GM12878 (cell line): ENCODE data around the gene LRIG2. TPM values are rescaled to one million over a fixed set of nuclear protein-coding genes. Genes with fewer than 3 reads are reported as not detected.

ENCODE experiments used
- ATAC-seq: fragments of 200-7000 bp; cut with Tn5 transposase; 3 replicates; pipeline ENCODE4 v1.9.1; 2020; ENCODE audit warnings: mild to moderate bottlenecking, moderate library complexity
- Bru-seq: library from RNA; stranded (reverse); fragments of 400-500 nt; gene quantifications from one replicate; lab custom pipeline; 2021; lab: Mats Ljungman, UMichigan
- BruChase-seq, 2 experiments: library from RNA; stranded (reverse); fragments of 400-500 nt; gene quantifications; one replicate each; lab custom pipeline; 2021; lab: Mats Ljungman, UMichigan
- BruUV-seq: library from RNA; stranded (reverse); fragments of 400-500 nt; replicated peaks from 2 replicates; lab custom pipeline; 2021; lab: Mats Ljungman, UMichigan
- CTCF ChIA-PET: fragments of 300-600 bp; sonication (Branson Sonifier 250); formaldehyde crosslinking; extraction: SDS; loops from one replicate; lab custom pipeline; 2021; ENCODE audit warnings: inconsistent platforms; lab: Yijun Ruan, JAX
- POLR2A ChIA-PET: fragments of 350-600 bp; formaldehyde crosslinking; extraction: SDS; loops from one replicate; lab custom pipeline; 2021; ENCODE audit warnings: inconsistent platforms; lab: Charles Lee
- RAD21 ChIA-PET: fragments of 300-600 bp; sonication (Branson Sonifier 250); formaldehyde crosslinking; loops from one replicate; lab custom pipeline; 2023; ENCODE audit warnings: antibody characterized with exemption; ENCODE audit not compliant: unreplicated experiment; lab: Charles Lee
- SMC1A ChIA-PET: fragments of 300-600 bp; sonication (Branson Sonifier 250); formaldehyde crosslinking; loops from one replicate; lab custom pipeline; 2023; ENCODE audit not compliant: unreplicated experiment, uncharacterized antibody; lab: Charles Lee
- DNase-seq: peaks from one replicate; pipeline ENCODE4 v3.0.0-alpha.2; 2011; ENCODE audit warnings: low read depth, low spot score
- FAIRE-seq: peaks from 3 replicates; lab custom pipeline; 2011; peaks lifted over from hg19 to GRCh38; lab: Jason Lieb, UNC
- H2AFZ ChIP-seq: 2 replicates; pipeline ENCODE4 v1.6.0; 2011; ENCODE audit warnings: low read depth, low read length, control low read depth; ENCODE audit not compliant: control insufficient read depth
- H3K27ac ChIP-seq: 2 replicates; pipeline ENCODE4 v1.5.1; 2011; ENCODE audit warnings: control low read depth; ENCODE audit not compliant: control insufficient read depth, insufficient read depth
- H3K27me3 ChIP-seq, 2 experiments: replicated peaks in 1 of 2; 2 replicates each; pipeline versions ENCODE4 v1.6.0 to v1.6.1; 2011; ENCODE audit warnings: low read length in 1 of 2; ENCODE audit not compliant: control insufficient read depth in 2 of 2, insufficient read depth in 2 of 2
- H3K36me3 ChIP-seq, 2 experiments: 2 replicates each; pipeline ENCODE4 v1.5.1; 2011; ENCODE audit warnings: low read length in 1 of 2; ENCODE audit not compliant: control insufficient read depth in 2 of 2, insufficient read depth in 2 of 2
- H3K4me1 ChIP-seq: 2 replicates; pipeline ENCODE4 v1.6.1; 2011; ENCODE audit warnings: mild to moderate bottlenecking, low read length, moderate library complexity, mixed read lengths; ENCODE audit not compliant: control insufficient read depth, insufficient read depth
- H3K4me2 ChIP-seq: 2 replicates; pipeline ENCODE4 v1.6.0; 2011; ENCODE audit warnings: control low read depth; ENCODE audit not compliant: control insufficient read depth, insufficient read depth
- H3K4me3 ChIP-seq: fragments of 200-600 bp; sonication (generic); 2 replicates; pipeline ENCODE4 v1.5.1; 2016
- H3K79me2 ChIP-seq: 2 replicates; pipeline ENCODE4 v1.6.0; 2011; ENCODE audit warnings: low read length; ENCODE audit not compliant: control insufficient read depth, insufficient read depth
- H3K9ac ChIP-seq: 2 replicates; pipeline ENCODE4 v1.8.0; 2011; ENCODE audit warnings: low read length, control low read depth, mixed read lengths; ENCODE audit not compliant: control insufficient read depth, insufficient read depth
- H3K9me3 ChIP-seq: replicated peaks from 3 replicates; pipeline ENCODE4 v1.5.1; 2011; ENCODE audit warnings: mild to moderate bottlenecking, low read length; ENCODE audit not compliant: control insufficient read depth, insufficient read depth
- H4K20me1 ChIP-seq: 2 replicates; pipeline ENCODE4 v1.6.0; 2011; ENCODE audit not compliant: control insufficient read depth, insufficient read depth
- EGR1 ChIP-seq, 2 experiments: IDR thresholded peaks; 1 replicate in 1 of 2; 2 replicates in 1 of 2; pipeline ENCODE4 v1.6.1; 2011 to 2012; ENCODE audit warnings: low read depth in 2 of 2, low read length in 2 of 2, borderline replicate concordance in 1 of 2, mild to moderate bottlenecking in 1 of 2, moderate library complexity in 1 of 2
- JUNB ChIP-seq: IDR thresholded peaks from 2 replicates; pipeline ENCODE4 v1.6.1; 2016; ENCODE audit warnings: antibody characterized with exemption, mild to moderate bottlenecking
- NBN ChIP-seq: fragments of 450-650 bp; IDR thresholded peaks from 2 replicates; pipeline ENCODE4 v1.6.1; 2016
- NFYB ChIP-seq: IDR thresholded peaks from 2 replicates; pipeline ENCODE4 v1.6.1; 2011; ENCODE audit warnings: low read depth, mild to moderate bottlenecking, low read length, improper control_type of control experiment, moderate library complexity; ENCODE audit not compliant: insufficient read depth
- POLR2AphosphoS2 ChIP-seq: IDR thresholded peaks from 2 replicates; pipeline ENCODE4 v1.6.1; 2011; ENCODE audit warnings: low read depth, mild to moderate bottlenecking, low read length, improper control_type of control experiment, moderate library complexity
- RCOR1 ChIP-seq: conservative IDR thresholded peaks from 2 replicates; pipeline ENCODE4 v1.6.1; 2012; ENCODE audit warnings: low read depth, low read length, improper control_type of control experiment
- RUNX3 ChIP-seq: IDR thresholded peaks from 2 replicates; pipeline ENCODE4 v1.6.1; 2012; ENCODE audit warnings: low read length, inconsistent platforms
- SMAD5 ChIP-seq: IDR thresholded peaks from 2 replicates; pipeline ENCODE4 v1.6.1; 2016; ENCODE audit warnings: antibody characterized with exemption, low read depth
- SUPT20H ChIP-seq: IDR thresholded peaks from 2 replicates; pipeline ENCODE4 v1.6.1; 2011; ENCODE audit warnings: low read depth, mild to moderate bottlenecking, low read length, moderate library complexity, borderline replicate concordance; ENCODE audit not compliant: control insufficient read depth
- TBL1XR1 ChIP-seq: IDR thresholded peaks from 2 replicates; pipeline ENCODE4 v1.6.1; 2012; ENCODE audit warnings: low read depth, low read length, improper control_type of control experiment
- ZNF207 ChIP-seq: fragments of 450-650 bp; IDR thresholded peaks from 2 replicates; pipeline ENCODE4 v1.6.1; 2014; ENCODE audit warnings: antibody characterized with exemption, mild to moderate bottlenecking, borderline replicate concordance
- WGBS: methylation state at CpG from one replicate; pipeline ENCODE4 v1.1.6; 2016; ENCODE audit warnings: low lambda C conversion rate; ENCODE audit not compliant: insufficient replicate concordance, insufficient coverage; ENCODE audit errors: missing lambda C conversion rate; 5-methylcytosine and 5-hydroxymethylcytosine counted together
- in situ Hi-C: fragments of 300-500 bp; cut with MboI; formaldehyde crosslinking; loops from 9 replicates; pipeline ENCODE4 v1.14.3; 2018; ENCODE audit warnings: mixed read lengths
- intact Hi-C: fragments of 100-400 bp; cut with micrococcal nuclease; formaldehyde crosslinking; loops from one replicate; pipeline ENCODE4 v1.14.2; 2022; ENCODE audit not compliant: unreplicated experiment
- long read RNA-seq, 2 experiments: library from polyadenylated mRNA; unstranded; transcript quantifications; one replicate each; pipeline ENCODE4 v2.0.0, GENCODE V29; 2019 to 2020
- polyA minus RNA-seq, 3 experiments: library from RNA; depleted of rRNA, polyadenylated mRNA; stranded (reverse); fragments of >200 nt; gene quantifications; 2 replicates each; pipeline ENCODE4 v1.2.3, GENCODE V29; 2011
- polyA plus RNA-seq, 11 experiments: library from polyadenylated mRNA; depleted of rRNA in 4 of 11; unstranded in 6 of 11; stranded (reverse) in 5 of 11; fragments of >200 nt; fragmentation: Nextera tagmentation in 4 of 11; fragmentation: Illumina TruSeq in 1 of 11; extraction: Ambion mirVana in 4 of 11; extraction: Trizol in 1 of 11; gene quantifications; 1 replicate in 1 of 11; 2 replicates in 10 of 11; pipeline versions ENCODE4 v1.2.1 to v1.2.3, GENCODE V29; 2011 to 2016; ENCODE audit warnings: inconsistent platforms in 2 of 11, missing spikeins in 2 of 11, low read depth in 1 of 11
- total RNA-seq, 4 experiments: library from RNA; depleted of rRNA in 3 of 4; stranded (reverse); fragments of >200 nt in 3 of 4; fragmentation: Illumina TruSeq in 1 of 4; extraction: Trizol in 1 of 4; gene quantifications; 2 replicates each; pipeline versions ENCODE4 v1.2.1 to v1.2.3, GENCODE V29; 2013 to 2021
- TF ChIP-seq, protein P1 (sequence below): fragments of 450-650 bp; IDR thresholded peaks from 2 replicates; pipeline ENCODE4 v1.6.1; 2017; ENCODE audit warnings: low read depth, mild to moderate bottlenecking, moderate library complexity

The LRIG2 gene, protein sequence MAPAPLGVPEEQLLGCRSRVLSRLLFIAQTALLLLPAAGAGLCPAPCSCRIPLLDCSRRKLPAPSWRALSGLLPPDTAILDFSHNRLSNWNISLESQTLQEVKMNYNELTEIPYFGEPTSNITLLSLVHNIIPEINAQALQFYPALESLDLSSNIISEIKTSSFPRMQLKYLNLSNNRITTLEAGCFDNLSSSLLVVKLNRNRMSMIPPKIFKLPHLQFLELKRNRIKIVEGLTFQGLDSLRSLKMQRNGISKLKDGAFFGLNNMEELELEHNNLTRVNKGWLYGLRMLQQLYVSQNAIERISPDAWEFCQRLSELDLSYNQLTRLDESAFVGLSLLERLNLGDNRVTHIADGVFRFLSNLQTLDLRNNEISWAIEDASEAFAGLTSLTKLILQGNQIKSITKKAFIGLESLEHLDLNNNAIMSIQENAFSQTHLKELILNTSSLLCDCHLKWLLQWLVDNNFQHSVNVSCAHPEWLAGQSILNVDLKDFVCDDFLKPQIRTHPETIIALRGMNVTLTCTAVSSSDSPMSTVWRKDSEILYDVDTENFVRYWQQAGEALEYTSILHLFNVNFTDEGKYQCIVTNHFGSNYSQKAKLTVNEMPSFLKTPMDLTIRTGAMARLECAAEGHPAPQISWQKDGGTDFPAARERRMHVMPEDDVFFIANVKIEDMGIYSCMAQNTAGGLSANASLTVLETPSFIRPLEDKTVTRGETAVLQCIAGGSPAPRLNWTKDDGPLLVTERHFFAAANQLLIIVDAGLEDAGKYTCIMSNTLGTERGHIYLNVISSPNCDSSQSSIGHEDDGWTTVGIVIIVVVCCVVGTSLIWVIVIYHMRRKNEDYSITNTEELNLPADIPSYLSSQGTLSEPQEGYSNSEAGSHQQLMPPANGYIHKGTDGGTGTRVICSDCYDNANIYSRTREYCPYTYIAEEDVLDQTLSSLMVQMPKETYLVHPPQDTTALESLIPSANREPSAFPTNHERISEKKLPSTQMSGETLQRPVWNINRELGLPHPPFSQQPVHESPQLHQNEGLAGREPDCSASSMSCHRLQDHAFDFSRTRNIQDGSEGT
- total RNA-seq (2013; cell fraction: nucleolus; rRNA removed), result 78.4 and 80.4 TPM in 2 replicates
- total RNA-seq (2014; rRNA removed) (8.4 and 8.5 TPM in 2 replicates), total RNA-seq (2014; rRNA removed; fragmentation: Illumina TruSeq; extraction: Trizol) (6.7 and 7.7 TPM in 2 replicates), total RNA-seq (2021) (4.3 and 7.6 TPM in 2 replicates), polyA plus RNA-seq (2011; rRNA removed) (11.8 and 13.9 TPM in 2 replicates), polyA plus RNA-seq (2014; fragmentation: Illumina TruSeq; extraction: Trizol) (5.3 and 6.0 TPM in 2 replicates), polyA plus RNA-seq (2014; fragmentation: Nextera tagmentation; extraction: Ambion mirVana) (1 to 10 TPM in 1 of 2 experiments, under 1 TPM in 1; 0.77 to 1.3 TPM), polyA plus RNA-seq (2014; rRNA removed) (4.9 and 5.2 TPM in 2 replicates), polyA plus RNA-seq (2016; fragmentation: Nextera tagmentation; extraction: Ambion mirVana) (1 to 10 TPM; 4.6 TPM), polyA minus RNA-seq (2011; rRNA and poly(A)+ RNA removed) (21.4 and 24.0 TPM in 2 replicates), Bru-seq, nascent RNA (percentile 71 among the genes with signal in this experiment), BruChase-seq, experiment 1, labeled RNA remaining after a 6-hour chase (percentile 76 among the genes with signal in this experiment), BruChase-seq, experiment 2, labeled RNA remaining after a 2-hour chase (percentile 78 among the genes with signal in this experiment)
- 4.2 TPM for polyA plus RNA-seq (2011; ENCODE audit: low read depth)
- polyA plus RNA-seq (2011; cell fraction: cytosol; rRNA removed), result 7.8 and 10.1 TPM in 2 replicates
- 10.9 and 14.3 TPM in 2 replicates for polyA plus RNA-seq (2011; cell fraction: nucleus; rRNA removed)
- 4.3 and 4.9 TPM in 2 replicates for polyA plus RNA-seq (2012)
- polyA minus RNA-seq (2011; cell fraction: cytosol; rRNA and poly(A)+ RNA removed), result 3.5 and 7.3 TPM in 2 replicates
- 10.3 and 11.5 TPM in 2 replicates for polyA minus RNA-seq (2011; cell fraction: nucleus; rRNA and poly(A)+ RNA removed)
- long read RNA-seq, experiment 1, full-length matches to known transcripts, result 1 of 2 reads
- long read RNA-seq, experiment 1, partial matches to known transcripts, result 1 of 2 reads
- long read RNA-seq, experiment 1, other reads (novel, unspliced or antisense), result 0 of 2 reads
- long read RNA-seq, experiment 2, partial matches to known transcripts, result 6 of 7 reads
- long read RNA-seq, experiment 2, other reads (novel, unspliced or antisense), result 1 of 7 reads

DNA sequence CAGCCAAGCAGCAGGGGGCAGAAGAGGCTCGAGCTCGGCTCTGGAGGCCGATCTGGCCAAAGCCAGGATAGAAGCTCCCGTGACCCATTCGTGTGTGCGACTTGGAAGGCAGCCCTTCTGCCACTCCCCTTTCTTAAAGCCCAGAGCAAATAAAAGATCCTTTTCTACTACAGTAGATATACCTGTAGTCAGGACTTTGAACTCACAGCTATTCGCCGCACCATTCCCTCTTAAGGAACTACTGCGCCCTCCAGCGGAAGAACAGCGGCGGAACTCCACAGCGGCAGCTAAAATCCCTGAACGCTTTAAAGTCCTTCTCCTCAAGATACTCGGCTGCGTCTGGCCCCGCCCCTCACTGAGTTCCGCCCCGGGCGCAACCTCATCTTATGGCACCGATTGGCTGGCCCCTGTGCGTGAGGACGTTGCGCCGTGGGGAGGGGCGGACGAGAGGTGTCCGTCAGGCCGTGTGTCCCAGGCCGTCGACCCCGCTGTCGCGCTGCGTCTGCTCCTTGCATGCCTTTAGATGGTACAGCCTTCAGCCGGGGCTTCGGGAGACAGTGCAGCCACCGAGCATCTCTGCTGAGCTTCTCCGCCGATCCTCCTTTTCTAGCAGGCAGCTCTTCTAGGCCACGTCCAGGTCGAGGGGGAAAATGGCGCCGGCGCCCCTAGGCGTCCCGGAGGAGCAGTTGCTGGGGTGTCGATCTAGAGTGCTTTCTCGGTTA lies at the start of gene LRIG2:
LRIG2 (plus strand) TSS at position 442 of the 722 bp plus-strand sequence; CDS start at position 651, 209 bp downstream.
- H3K27me3 ChIP-seq, result no peaks in the 10 kb centered on the region
- ATAC-seq (peak; percentile 98), FAIRE-seq (peak; percentile 97), DNase-seq (peak; percentile 91)
- peak within 1 kb of the TSS; percentile 91 for H3K4me3 ChIP-seq
- WGBS, result under 1% methylated on average over 48 of the region's 49 CpGs
- RAD21 ChIA-PET, result interaction anchor here (0.7 to 2.3 kb wide), 28 partner anchors 13 to 682 kb away, joined by 3 to 27 read pairs (median 5); partner anchors contain the start of genes PPM1J and SLC16A1
- H3K9ac ChIP-seq, result peak within 1 kb of the TSS; percentile 90
- peak within 1 kb of the TSS; percentile 99 for H2AFZ ChIP-seq
- intact Hi-C loops, result loop anchor here (2.0 to 10.0 kb wide), 3 partner anchors 62 to 606 kb away; no protein-coding TSS in a partner anchor
- no peaks in the 10 kb centered on the region for H4K20me1 ChIP-seq
- H3K9me3 ChIP-seq, result no peaks in the 10 kb centered on the region
- no peaks in the 10 kb centered on the region for H3K36me3 ChIP-seq
- SMC1A ChIA-PET, result interaction anchor here (0.7 to 3.1 kb wide), 29 partner anchors 13 to 797 kb away, joined by 3 to 27 read pairs (median 4); partner anchors contain the start of genes PPM1J and SLC16A1
- in situ Hi-C loops, result no loop called here
- peaks cover 4% of the 10 kb centered on the region; the same call in 1 of the 2 replicates for H3K4me1 ChIP-seq
- H3K27ac ChIP-seq, result peak within 1 kb of the TSS; percentile 85
- H3K79me2 ChIP-seq, result peaks cover 21% of the 10 kb centered on the region
- CTCF ChIA-PET, result interaction anchor here (0.5 to 3.7 kb wide), 86 partner anchors 10 to 713 kb away, joined by 3 to 100 read pairs (median 5); partner anchors contain the start of genes PPM1J and SLC16A1
- peak within 1 kb of the TSS; percentile 96 for H3K4me2 ChIP-seq
- no TSS peak for BruUV-seq
- POLR2A ChIA-PET, result interaction anchor here (0.5 to 1.5 kb wide), 12 partner anchors 8 to 1587 kb away, joined by 3 to 8 read pairs (median 3); partner anchors contain the start of genes PPM1J and SLC16A1
- no peak for TF ChIP-seq TBL1XR1
- peak; percentile 38; the same call in 1 of the 2 replicates for TF ChIP-seq RUNX3
- peak in 1 of 2 experiments; percentile 96; a peak in 1 of 3 replicates for TF ChIP-seq EGR1 (IDR thresholded peaks at IDR 0.05; ENCODE audit: borderline replicate concordance in 1 of 2, low read depth in 2 of 2, low read length in 2 of 2)
- TF ChIP-seq SUPT20H, result no peak
- peak; percentile 89 for TF ChIP-seq NFYB
- TF ChIP-seq NBN, result peak; percentile 93
- TF ChIP-seq SMAD5, result peak; percentile 79; the same call in 1 of the 2 replicates
- TF ChIP-seq RCOR1, result 0 out of 2 replicates have a peak, but pooled peaks have one; percentile 48
- TF ChIP-seq JUNB, result no peak
- peak; percentile 86 for TF ChIP-seq POLR2AphosphoS2
- TF ChIP-seq ZNF207, result peak; percentile 94
- TF ChIP-seq, protein P1, sequence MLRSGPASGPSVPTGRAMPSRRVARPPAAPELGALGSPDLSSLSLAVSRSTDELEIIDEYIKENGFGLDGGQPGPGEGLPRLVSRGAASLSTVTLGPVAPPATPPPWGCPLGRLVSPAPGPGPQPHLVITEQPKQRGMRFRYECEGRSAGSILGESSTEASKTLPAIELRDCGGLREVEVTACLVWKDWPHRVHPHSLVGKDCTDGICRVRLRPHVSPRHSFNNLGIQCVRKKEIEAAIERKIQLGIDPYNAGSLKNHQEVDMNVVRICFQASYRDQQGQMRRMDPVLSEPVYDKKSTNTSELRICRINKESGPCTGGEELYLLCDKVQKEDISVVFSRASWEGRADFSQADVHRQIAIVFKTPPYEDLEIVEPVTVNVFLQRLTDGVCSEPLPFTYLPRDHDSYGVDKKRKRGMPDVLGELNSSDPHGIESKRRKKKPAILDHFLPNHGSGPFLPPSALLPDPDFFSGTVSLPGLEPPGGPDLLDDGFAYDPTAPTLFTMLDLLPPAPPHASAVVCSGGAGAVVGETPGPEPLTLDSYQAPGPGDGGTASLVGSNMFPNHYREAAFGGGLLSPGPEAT, result peak; percentile 69; the same call in 1 of the 2 replicates
